ENCODE data around the gene SPEM2. TPM values are rescaled to one million over a fixed set of nuclear protein-coding genes. Genes with fewer than 3 reads are reported as not detected.

Gene SPEM2
- not detected for total RNA-seq
- not detected for total RNA-seq (2013)

DNA sequence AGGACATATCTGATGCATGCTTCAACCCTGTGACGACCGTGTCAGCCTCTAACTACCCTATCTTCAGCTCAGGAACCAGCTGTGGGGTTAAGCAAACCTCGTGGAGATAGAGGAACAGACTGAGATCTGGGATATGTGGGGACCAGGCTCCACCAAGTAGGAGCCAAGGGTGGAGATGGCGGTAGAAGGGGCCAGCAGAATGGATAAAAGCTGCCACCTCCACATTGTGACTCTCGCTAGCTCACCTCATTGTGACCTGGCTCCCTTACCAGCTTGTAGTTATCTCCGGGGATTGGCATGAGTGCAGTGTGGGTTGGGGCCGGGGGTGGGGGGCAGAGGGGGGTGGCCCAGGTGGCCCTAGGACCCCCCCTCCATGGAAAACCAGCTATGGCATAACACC lies at the start of gene SPEM2:
TSS of gene SPEM2 (plus strand) at position 301 of the 400 bp plus-strand sequence. CDS start at position 374, 73 bp downstream.
- H3K4me1 ChIP-seq (ENCODE audit: control insufficient read depth, insufficient read depth, low read length), result no peaks in the 10 kb centered on the region
- H3K9me3 Mint-ChIP-seq, result no peaks in the 10 kb centered on the region
- H3K36me3 ChIP-seq (ENCODE audit: control insufficient read depth, insufficient read depth, low read length), result no peaks in the 10 kb centered on the region
- TF ChIP-seq, protein P1, sequence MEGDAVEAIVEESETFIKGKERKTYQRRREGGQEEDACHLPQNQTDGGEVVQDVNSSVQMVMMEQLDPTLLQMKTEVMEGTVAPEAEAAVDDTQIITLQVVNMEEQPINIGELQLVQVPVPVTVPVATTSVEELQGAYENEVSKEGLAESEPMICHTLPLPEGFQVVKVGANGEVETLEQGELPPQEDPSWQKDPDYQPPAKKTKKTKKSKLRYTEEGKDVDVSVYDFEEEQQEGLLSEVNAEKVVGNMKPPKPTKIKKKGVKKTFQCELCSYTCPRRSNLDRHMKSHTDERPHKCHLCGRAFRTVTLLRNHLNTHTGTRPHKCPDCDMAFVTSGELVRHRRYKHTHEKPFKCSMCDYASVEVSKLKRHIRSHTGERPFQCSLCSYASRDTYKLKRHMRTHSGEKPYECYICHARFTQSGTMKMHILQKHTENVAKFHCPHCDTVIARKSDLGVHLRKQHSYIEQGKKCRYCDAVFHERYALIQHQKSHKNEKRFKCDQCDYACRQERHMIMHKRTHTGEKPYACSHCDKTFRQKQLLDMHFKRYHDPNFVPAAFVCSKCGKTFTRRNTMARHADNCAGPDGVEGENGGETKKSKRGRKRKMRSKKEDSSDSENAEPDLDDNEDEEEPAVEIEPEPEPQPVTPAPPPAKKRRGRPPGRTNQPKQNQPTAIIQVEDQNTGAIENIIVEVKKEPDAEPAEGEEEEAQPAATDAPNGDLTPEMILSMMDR (IDR thresholded peaks at IDR 0.05), result no peak
- no peak for DNase-seq
- H3K36me3 Mint-ChIP-seq, result no peaks in the 10 kb centered on the region
- no peak within 1 kb of the TSS for H3K4me3 ChIP-seq (ENCODE audit: low read length)
- H3K4me1 Mint-ChIP-seq, result no peaks in the 10 kb centered on the region
- no peak within 1 kb of the TSS for H3K27ac Mint-ChIP-seq
- intact Hi-C loops (cut with micrococcal nuclease), result no loop called here
- H3K4me3 Mint-ChIP-seq, result no peak within 1 kb of the TSS
- no peaks in the 10 kb centered on the region for H3K9me3 ChIP-seq (ENCODE audit: control insufficient read depth, insufficient read depth, low read length)
- ATAC-seq, result no peak
- no peaks in the 10 kb centered on the region for H3K27me3 ChIP-seq (ENCODE audit: control insufficient read depth, insufficient read depth, low read length)
- no peaks in the 10 kb centered on the region for H3K27me3 Mint-ChIP-seq (ENCODE audit: low read depth in 2 of 2)
- no peak within 1 kb of the TSS for H3K27ac ChIP-seq (ENCODE audit: low read length)
- 82% methylated on average over 5 of the region's 7 CpGs for WGBS (ENCODE audit: insufficient coverage)

DNA sequence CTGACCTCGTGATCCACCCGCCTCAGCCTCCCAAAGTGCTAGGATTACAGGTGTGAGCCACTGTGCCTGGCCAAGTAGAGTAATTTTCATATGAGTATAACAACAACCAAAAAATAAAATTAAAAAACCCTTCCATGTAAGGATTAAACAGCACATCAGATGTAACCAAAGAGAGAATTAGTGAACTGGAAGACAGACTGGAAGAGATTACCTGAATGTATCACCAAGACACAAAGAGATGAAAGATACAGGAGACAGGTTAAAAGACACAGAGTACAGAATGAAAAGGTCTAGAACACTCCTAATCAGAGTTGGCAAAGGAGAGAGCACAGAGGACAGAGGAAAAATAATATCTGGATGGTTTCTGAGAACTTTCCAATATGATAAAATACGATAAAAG lies 46.3 kb upstream of the SPEM2 start:
- no peaks in the 10 kb centered on the region for H3K36me3 ChIP-seq (ENCODE audit: control insufficient read depth, insufficient read depth, low read length)
- DNase-seq (no peak), ATAC-seq (no peak)
- H3K4me1 Mint-ChIP-seq, result peaks cover 0 to 11% of the 10 kb centered on the region in 2 donors
- no peak overlapping the region for H3K27ac Mint-ChIP-seq
- H3K27me3 Mint-ChIP-seq (ENCODE audit: low read depth in 2 of 2), result peaks cover 30 to 48% of the 10 kb centered on the region in 2 donors
- WGBS (ENCODE audit: insufficient coverage), result 100% methylated on average over 2 of the region's 3 CpGs
- H3K36me3 Mint-ChIP-seq, result peaks cover 10% of the 10 kb centered on the region
- intact Hi-C loops (cut with micrococcal nuclease), result no loop called here
- no peaks in the 10 kb centered on the region for H3K9me3 ChIP-seq (ENCODE audit: control insufficient read depth, insufficient read depth, low read length)
- H3K27me3 ChIP-seq (ENCODE audit: control insufficient read depth, insufficient read depth, low read length), result peaks cover 27% of the 10 kb centered on the region
- H3K4me3 Mint-ChIP-seq, result no peak overlapping the region
- peaks cover 15% of the 10 kb centered on the region for H3K4me1 ChIP-seq (ENCODE audit: control insufficient read depth, insufficient read depth, low read length)
- H3K27ac ChIP-seq (ENCODE audit: low read length), result no peak overlapping the region
- H3K9me3 Mint-ChIP-seq, result no peaks in the 10 kb centered on the region
- TF ChIP-seq, protein P1 (IDR thresholded peaks at IDR 0.05), result no peak
- no peak overlapping the region for H3K4me3 ChIP-seq (ENCODE audit: low read length)

DNA sequence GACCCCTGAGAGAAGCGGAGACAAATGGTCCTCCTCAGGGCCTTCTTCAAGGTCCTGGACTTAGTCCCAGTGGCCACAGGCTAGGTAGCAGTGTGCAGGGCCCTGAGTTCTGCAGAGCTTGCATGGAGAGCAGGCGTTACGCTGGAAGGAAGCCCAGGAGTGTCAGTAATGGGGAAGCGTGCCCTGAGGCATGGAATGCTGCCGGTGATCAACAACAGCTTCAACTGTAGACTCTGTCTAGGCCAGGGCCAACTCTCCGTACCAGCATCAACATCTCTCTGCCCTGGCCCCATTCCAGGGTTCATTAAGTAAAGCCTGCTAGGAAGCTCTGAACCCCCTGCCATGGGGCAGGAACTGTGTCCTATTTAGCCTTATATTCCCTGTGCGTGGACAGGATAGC lies 45.1 kb upstream of the SPEM2 start:
- TF ChIP-seq, protein P1 (IDR thresholded peaks at IDR 0.05), result no peak
- no peak overlapping the region for H3K4me3 ChIP-seq (ENCODE audit: low read length)
- Mint-ChIP-seq H3K27ac (no peak overlapping the region), H3K4me3 (no peak overlapping the region), H3K4me1 (peaks cover 0 to 11% of the 10 kb centered on the region in 2 donors), H3K27me3 (ENCODE audit: low read depth in 2 of 2) (peaks cover 30 to 48% of the 10 kb centered on the region in 2 donors), H3K36me3 (peaks cover 10% of the 10 kb centered on the region), H3K9me3 (no peaks in the 10 kb centered on the region)
- no peaks in the 10 kb centered on the region for H3K36me3 ChIP-seq (ENCODE audit: control insufficient read depth, insufficient read depth, low read length)
- peaks cover 27% of the 10 kb centered on the region for H3K27me3 ChIP-seq (ENCODE audit: control insufficient read depth, insufficient read depth, low read length)
- WGBS (ENCODE audit: insufficient coverage), result 63% methylated on average over 7 of the region's 7 CpGs
- no peaks in the 10 kb centered on the region for H3K9me3 ChIP-seq (ENCODE audit: control insufficient read depth, insufficient read depth, low read length)
- DNase-seq (no peak), ATAC-seq (no peak)
- intact Hi-C loops (cut with micrococcal nuclease), result no loop called here
- no peak overlapping the region for H3K27ac ChIP-seq (ENCODE audit: low read length)
- peaks cover 22% of the 10 kb centered on the region for H3K4me1 ChIP-seq (ENCODE audit: control insufficient read depth, insufficient read depth, low read length)

All from natural killer cell (primary cell).